Testis (tissue), 3 donors: Measurements from ENCODE around the gene MLYCD. TPM values are rescaled to one million over a fixed set of nuclear protein-coding genes. Genes with fewer than 3 reads are reported as not detected.

Experiments used
- DNase-seq: peaks from one replicate; pipeline ENCODE4 v3.0.0-alpha.2; 2019
- H3K27ac ChIP-seq, 2 donors: fragments of 200-600 bp; sonication (generic); one replicate each; pipeline ENCODE4 v1.5.1; 2019
- H3K27me3 ChIP-seq: fragments of 200-600 bp; sonication (generic); one replicate; pipeline ENCODE4 v1.5.1; 2019
- H3K36me3 ChIP-seq: fragments of 200-600 bp; sonication (generic); one replicate; pipeline ENCODE4 v1.5.1; 2017; ENCODE audit warnings: low read depth; ENCODE audit errors: missing control alignments
- H3K4me1 ChIP-seq: fragments of 200-600 bp; sonication (generic); one replicate; pipeline ENCODE4 v1.5.1; 2019
- H3K4me3 ChIP-seq, 2 donors: fragments of 200-600 bp; sonication (generic); one replicate each; pipeline ENCODE4 v1.5.1; 2017 to 2019
- H3K9me3 ChIP-seq: fragments of 200-600 bp; sonication (generic); one replicate; pipeline ENCODE4 v1.5.1; 2017
- CTCF ChIP-seq, 3 experiments: fragments of 450-650 bp in 2 of 3; fragments of 200-600 bp in 1 of 3; sonication (generic) in 1 of 3; IDR thresholded peaks; one replicate each; pipeline ENCODE4 v1.5.1; 2016 to 2019; ENCODE audit warnings: antibody characterized with exemption in 3 of 3, mild to moderate bottlenecking in 2 of 3, moderate library complexity in 1 of 3
- POLR2A ChIP-seq: fragments of 450-650 bp; IDR thresholded peaks from one replicate; pipeline ENCODE4 v1.6.1; 2017; ENCODE audit warnings: antibody characterized with exemption, mild to moderate bottlenecking, moderate library complexity
- WGBS, 2 donors: methylation state at CpG; one replicate each; pipeline ENCODE4 v1.1.5; 2018; 5-methylcytosine and 5-hydroxymethylcytosine counted together
- intact Hi-C: fragments of 100-400 bp; cut with DNase I; formaldehyde crosslinking; loops from one replicate; pipeline ENCODE4 v1.15.1; 2023; ENCODE audit warnings: low total_unique reads
- polyA plus RNA-seq: library from polyadenylated mRNA; stranded (reverse); fragments of 350-450 nt; fragmentation: Illumina TruSeq; extraction: RNeasy Lipid Tissue Mini Kit (QIAGEN cat#74804); gene quantifications from one replicate; pipeline ENCODE4 v1.2.3, GENCODE V29; 2014; ENCODE audit warnings: low read depth, low replicate concordance; ENCODE audit not compliant: insufficient read depth
- total RNA-seq, 2 donors: library from RNA; depleted of rRNA; stranded (reverse); fragments of >200 nt; gene quantifications; one replicate each; pipeline ENCODE4 v1.2.3, GENCODE V29; 2016

Gene MLYCD
- total and polyA plus RNA-seq, 3 donors from 2014 or later = 4.5 to 22.1 (median 15.1) TPM

- TF ChIP-seq CTCF (IDR thresholded peaks at IDR 0.05) (no peak), POLR2A (no peak)
- WGBS, 2 donors = 76% methylated on average over 7 of the region's 7 CpGs
- Histone ChIP-seq H3K36me3 (no peaks in the 10 kb centered on the region), H3K4me3 (no peak overlapping the region), H3K27me3 (no peaks in the 10 kb centered on the region), H3K4me1 (no peaks in the 10 kb centered on the region), H3K9me3 (no peaks in the 10 kb centered on the region), H3K27ac (no peak overlapping the region)
- no peak for DNase-seq
- intact Hi-C loops = no loop called here
Measured at GRCh38 chr16:83862661-83863060, 36.3 kb upstream of the MLYCD start.

GRCh38 chr16:83863682-83864081 lies 35.2 kb upstream of the MLYCD start:
- H3K4me1 ChIP-seq = no peaks in the 10 kb centered on the region
- 64 to 78% methylated on average over 1 of the region's 1 CpG for WGBS, 2 donors
- TF ChIP-seq CTCF (IDR thresholded peaks at IDR 0.05) = no peak
- no peak for TF ChIP-seq POLR2A

GRCh38 chr16:83870830-83871229 lies 28.1 kb upstream of the MLYCD start:
- Histone ChIP-seq H3K9me3 (no peaks in the 10 kb centered on the region), H3K36me3 (no peaks in the 10 kb centered on the region), H3K4me3 (no peak overlapping the region), H3K27me3 (no peaks in the 10 kb centered on the region), H3K4me1 (no peaks in the 10 kb centered on the region), H3K27ac (no peak overlapping the region)
- no peak for TF ChIP-seq CTCF (IDR thresholded peaks at IDR 0.05)
- no peak for TF ChIP-seq POLR2A
- no peak for DNase-seq
- 83 to 88% methylated on average over 5 of the region's 5 CpGs for WGBS, 2 donors
- intact Hi-C loops = no loop called here

More at GRCh38 chr16:83863682-83864081, 35.2 kb upstream of the MLYCD start:
- no peak overlapping the region for H3K27ac ChIP-seq
- H3K4me3 ChIP-seq = no peak overlapping the region
- peak; percentile 68 for DNase-seq
- intact Hi-C loops = no loop called here
- H3K9me3 ChIP-seq = no peaks in the 10 kb centered on the region
- no peaks in the 10 kb centered on the region for H3K27me3 ChIP-seq
- no peaks in the 10 kb centered on the region for H3K36me3 ChIP-seq

GRCh38 chr16:83878838-83879237 lies 20.1 kb upstream of the MLYCD start:
- Histone ChIP-seq H3K27ac (no peak overlapping the region), H3K4me3 (no peak overlapping the region), H3K9me3 (no peaks in the 10 kb centered on the region), H3K36me3 (no peaks in the 10 kb centered on the region), H3K4me1 (no peaks in the 10 kb centered on the region), H3K27me3 (no peaks in the 10 kb centered on the region)
- DNase-seq = no peak
- 36 to 50% methylated on average over 6 of the region's 6 CpGs for WGBS, 2 donors
- TF ChIP-seq CTCF (IDR thresholded peaks at IDR 0.05) = peak; percentile 34 to 58 (median 49)
- TF ChIP-seq POLR2A = no peak
- intact Hi-C loops = no loop called here

- Histone ChIP-seq H3K27me3 (no peaks in the 10 kb centered on the region), H3K27ac (no peak overlapping the region), H3K4me1 (no peaks in the 10 kb centered on the region), H3K4me3 (no peak overlapping the region), H3K9me3 (no peaks in the 10 kb centered on the region), H3K36me3 (no peaks in the 10 kb centered on the region)
- TF ChIP-seq CTCF (IDR thresholded peaks at IDR 0.05) (no peak), POLR2A (no peak)
- WGBS, 2 donors = 78 to 83% methylated on average over 8 of the region's 8 CpGs
- no peak for DNase-seq
- intact Hi-C loops = loop anchor here (10.0 kb wide), 1 partner anchor 58 kb away; no protein-coding TSS in a partner anchor
Measured at GRCh38 chr16:83882163-83882885, 16.6 kb upstream of the MLYCD start.
